ENCODE measurements around the gene INSYN1.
"Not testable (repeated sequence)": the region's sequence is repeated elsewhere in the genome, so short reads cannot be mapped to it uniquely, and the experiment has no call there.

Gene INSYN1

DNA sequence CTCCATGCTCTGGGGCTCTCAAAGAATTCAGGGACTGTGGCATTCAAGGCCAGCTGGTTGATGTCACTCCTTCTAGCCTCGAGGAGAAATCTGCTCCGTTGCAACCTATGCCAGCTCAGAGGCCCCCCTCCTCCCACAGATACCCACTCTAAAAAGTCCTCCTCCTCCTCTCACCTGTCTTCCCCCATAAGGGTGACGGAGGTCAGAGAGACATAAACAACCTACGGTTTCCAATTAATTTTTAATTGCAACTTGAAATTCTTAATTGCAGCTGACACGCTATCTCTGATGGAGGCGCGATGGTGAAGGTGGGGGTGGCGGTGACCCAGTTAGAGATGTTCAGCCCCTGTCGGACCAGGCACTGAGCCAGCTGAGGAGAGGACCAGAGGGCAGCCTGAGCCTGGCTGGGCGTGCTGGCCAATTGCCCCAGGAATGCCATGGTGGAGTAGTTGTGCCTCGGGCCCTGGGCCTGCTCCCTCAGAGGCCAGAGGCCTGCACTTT is 43.2 kb upstream of the INSYN1 start:
- H3K4me3 ChIP-seq (ENCODE audit: low read depth, low read length) = no peak overlapping the region
- TF ChIP-seq, protein P1, sequence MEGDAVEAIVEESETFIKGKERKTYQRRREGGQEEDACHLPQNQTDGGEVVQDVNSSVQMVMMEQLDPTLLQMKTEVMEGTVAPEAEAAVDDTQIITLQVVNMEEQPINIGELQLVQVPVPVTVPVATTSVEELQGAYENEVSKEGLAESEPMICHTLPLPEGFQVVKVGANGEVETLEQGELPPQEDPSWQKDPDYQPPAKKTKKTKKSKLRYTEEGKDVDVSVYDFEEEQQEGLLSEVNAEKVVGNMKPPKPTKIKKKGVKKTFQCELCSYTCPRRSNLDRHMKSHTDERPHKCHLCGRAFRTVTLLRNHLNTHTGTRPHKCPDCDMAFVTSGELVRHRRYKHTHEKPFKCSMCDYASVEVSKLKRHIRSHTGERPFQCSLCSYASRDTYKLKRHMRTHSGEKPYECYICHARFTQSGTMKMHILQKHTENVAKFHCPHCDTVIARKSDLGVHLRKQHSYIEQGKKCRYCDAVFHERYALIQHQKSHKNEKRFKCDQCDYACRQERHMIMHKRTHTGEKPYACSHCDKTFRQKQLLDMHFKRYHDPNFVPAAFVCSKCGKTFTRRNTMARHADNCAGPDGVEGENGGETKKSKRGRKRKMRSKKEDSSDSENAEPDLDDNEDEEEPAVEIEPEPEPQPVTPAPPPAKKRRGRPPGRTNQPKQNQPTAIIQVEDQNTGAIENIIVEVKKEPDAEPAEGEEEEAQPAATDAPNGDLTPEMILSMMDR (IDR thresholded peaks at IDR 0.05; ENCODE audit: low read depth, low read length) = no peak
- no peaks in the 10 kb centered on the region for H3K4me1 ChIP-seq
- H3K9me3 ChIP-seq = no peaks in the 10 kb centered on the region
- H3K36me3 ChIP-seq = no peaks in the 10 kb centered on the region
- no peak for DNase-seq
- no peaks in the 10 kb centered on the region for H3K27me3 ChIP-seq

DNA sequence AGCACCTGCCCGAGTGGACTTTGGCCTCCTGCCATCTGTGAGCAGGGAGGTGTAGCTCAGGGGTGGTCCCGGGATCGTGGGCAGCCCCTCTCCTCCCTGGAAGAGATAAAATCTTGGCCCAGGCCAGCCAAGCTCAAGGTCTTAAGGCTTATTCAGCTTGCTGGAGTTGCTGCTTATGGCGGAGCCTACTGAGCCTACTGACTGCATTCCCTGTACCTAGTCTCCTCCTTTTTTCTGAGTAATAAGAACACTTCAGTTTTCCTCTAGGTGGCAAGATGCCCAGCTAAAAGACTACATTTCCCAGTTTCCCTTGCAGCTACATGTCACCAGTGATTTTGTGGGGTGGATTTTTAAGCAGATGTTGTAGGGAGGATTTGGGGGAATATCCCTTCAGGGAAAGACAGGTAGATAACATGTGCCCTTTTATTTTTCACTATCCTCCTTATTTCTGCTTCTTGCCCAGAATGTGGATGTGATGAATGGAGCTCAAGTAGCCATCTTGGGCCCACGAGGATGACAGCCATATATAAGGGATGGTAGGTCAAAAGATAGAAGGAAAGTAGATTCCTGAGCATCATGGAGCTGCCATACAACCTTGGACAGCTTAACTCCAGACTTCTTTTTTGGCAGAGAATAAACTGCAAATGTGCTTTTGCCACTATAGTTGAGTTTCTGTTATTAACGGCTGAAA is 41.4 kb upstream of the INSYN1 start:
- no peak for DNase-seq
- no peak overlapping the region for H3K4me3 ChIP-seq (ENCODE audit: low read depth, low read length)
- H3K27me3 ChIP-seq = no peaks in the 10 kb centered on the region
- H3K4me1 ChIP-seq = no peaks in the 10 kb centered on the region
- TF ChIP-seq, protein P1 (IDR thresholded peaks at IDR 0.05; ENCODE audit: low read depth, low read length) = no peak
- no peaks in the 10 kb centered on the region for H3K9me3 ChIP-seq
- H3K36me3 ChIP-seq = no peaks in the 10 kb centered on the region

DNA sequence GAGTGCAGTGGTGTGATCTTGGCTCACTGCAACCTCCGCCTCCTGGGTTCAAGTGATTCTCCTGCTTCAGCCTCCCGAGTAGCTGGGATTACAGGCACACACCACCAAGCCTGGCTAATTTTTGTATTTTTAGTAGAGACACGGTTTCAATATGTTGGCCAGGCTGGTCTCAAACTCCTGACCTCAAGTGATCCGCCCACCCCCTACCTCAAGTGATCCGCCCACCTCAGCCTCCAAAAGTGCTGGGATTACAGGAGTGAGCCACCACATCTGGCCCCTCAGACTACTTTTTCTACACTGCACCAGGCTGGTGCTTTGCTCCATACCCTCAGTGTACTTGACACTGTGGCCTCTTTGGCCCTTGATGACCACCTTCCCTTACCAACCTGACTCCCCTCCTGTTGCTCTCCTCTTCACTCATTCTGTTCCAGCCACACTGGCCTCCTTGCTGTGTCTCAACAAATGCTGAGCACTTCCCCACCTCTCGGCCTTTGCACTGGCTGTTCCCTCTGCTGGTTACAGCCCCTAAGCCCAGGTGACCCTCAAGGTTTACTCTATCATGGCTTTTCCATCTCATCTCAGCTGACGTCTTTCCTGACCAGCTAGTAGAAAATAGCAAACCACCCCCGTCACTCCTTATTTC is 39.9 kb upstream of the INSYN1 start:
- not testable (repeated sequence) for DNase-seq; H3K27me3 ChIP-seq; H3K36me3 ChIP-seq; H3K4me3 ChIP-seq (ENCODE audit: low read depth, low read length); H3K4me1 ChIP-seq; H3K9me3 ChIP-seq

DNA sequence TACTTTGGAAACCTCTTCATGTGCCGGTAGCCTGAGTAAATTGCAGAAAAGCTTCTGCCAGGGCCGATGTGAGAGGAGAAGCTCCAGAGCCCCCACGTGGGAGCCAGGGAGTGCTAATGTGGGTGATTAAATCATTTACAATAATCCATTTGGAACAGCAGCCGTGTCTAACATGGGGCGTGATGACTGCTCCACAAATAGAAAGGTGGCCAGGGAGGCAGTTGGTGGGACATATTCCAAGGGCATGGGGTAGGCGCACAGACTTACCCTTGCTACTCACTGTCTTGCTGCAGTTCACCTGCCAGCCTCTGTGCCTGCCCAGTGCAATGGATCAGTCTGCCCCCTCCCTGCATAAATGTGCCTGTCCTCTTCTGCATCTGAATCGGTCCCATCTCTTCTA is 39.3 kb upstream of the INSYN1 start:
- TF ChIP-seq, protein P1 (IDR thresholded peaks at IDR 0.05; ENCODE audit: low read depth, low read length) = no peak
- Histone ChIP-seq H3K27me3 (no peaks in the 10 kb centered on the region), H3K9me3 (no peaks in the 10 kb centered on the region), H3K4me1 (no peaks in the 10 kb centered on the region), H3K36me3 (no peaks in the 10 kb centered on the region), H3K4me3 (ENCODE audit: low read depth, low read length) (no peak overlapping the region)
- no peak for DNase-seq

DNA sequence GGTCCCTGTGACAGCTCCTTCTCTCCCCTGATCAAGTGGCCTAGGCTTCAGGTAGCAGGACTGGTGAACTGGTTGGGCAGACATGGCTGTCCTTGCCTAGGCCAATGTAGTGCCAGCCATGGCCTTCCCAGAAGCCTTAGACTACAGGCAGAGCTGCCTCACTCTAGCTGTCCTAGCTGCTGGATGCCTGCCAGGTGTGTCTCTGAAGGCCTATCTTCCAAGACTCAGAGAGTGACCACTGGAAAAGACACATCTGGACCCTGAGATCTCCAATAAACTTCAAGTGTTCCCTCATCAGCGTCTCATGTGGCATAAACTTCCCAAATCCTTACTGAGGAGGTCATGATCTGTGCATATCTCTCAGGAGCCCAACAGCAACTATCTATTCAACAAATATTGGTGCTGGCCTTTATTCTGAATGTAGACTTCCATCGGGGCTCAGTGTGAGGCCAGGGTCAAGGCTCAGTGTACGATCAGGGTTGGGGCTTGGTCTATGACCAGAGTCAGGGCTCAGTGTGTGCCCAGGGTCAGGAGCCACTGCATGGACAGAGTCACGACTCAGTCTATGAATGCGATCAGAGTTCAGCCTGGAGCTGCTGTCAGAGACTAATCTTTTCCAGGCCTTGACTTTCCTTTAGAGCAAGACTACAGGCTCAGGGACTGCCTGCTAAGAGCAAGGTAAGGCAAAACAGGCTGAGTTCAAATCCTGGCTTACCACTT is 36.5 kb upstream of the INSYN1 start:
- no peaks in the 10 kb centered on the region for H3K27me3 ChIP-seq
- no peaks in the 10 kb centered on the region for H3K9me3 ChIP-seq
- H3K4me3 ChIP-seq (ENCODE audit: low read depth, low read length) = no peak overlapping the region
- no peak for DNase-seq
- TF ChIP-seq, protein P1 (IDR thresholded peaks at IDR 0.05; ENCODE audit: low read depth, low read length) = no peak
- H3K36me3 ChIP-seq = no peaks in the 10 kb centered on the region
- H3K4me1 ChIP-seq = no peaks in the 10 kb centered on the region

DNA sequence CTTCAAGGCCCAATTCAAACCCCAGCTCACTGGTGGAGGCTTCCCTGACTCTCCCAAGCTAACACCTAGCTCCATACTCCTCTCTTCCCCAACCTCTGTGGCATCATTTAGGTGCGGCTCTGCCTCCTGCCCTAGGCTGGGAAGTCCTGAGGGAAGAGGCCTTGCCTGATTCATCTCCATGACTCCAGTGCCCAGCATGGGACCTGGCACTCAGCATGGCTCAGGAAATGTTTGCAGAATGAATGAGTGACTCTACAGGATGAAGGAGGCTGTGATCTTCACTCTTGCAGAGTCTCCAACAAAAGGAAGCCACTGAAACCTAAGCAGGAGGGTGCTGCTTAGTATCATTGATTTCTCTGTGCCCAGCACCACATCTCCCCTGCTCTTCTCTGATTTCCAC is 34.5 kb upstream of the INSYN1 start:
- Histone ChIP-seq H3K27me3 (no peaks in the 10 kb centered on the region), H3K4me1 (no peaks in the 10 kb centered on the region), H3K4me3 (ENCODE audit: low read depth, low read length) (no peak overlapping the region), H3K9me3 (no peaks in the 10 kb centered on the region), H3K36me3 (no peaks in the 10 kb centered on the region)
- DNase-seq = no peak
- TF ChIP-seq, protein P1 (IDR thresholded peaks at IDR 0.05; ENCODE audit: low read depth, low read length) = no peak

Data from BE2C (cell line).